Measurements from ENCODE around the gene STAT5B.
"Not testable (repeated sequence)": the region's sequence is repeated elsewhere in the genome, so short reads cannot be mapped to it uniquely, and the experiment has no call there.

DNA sequence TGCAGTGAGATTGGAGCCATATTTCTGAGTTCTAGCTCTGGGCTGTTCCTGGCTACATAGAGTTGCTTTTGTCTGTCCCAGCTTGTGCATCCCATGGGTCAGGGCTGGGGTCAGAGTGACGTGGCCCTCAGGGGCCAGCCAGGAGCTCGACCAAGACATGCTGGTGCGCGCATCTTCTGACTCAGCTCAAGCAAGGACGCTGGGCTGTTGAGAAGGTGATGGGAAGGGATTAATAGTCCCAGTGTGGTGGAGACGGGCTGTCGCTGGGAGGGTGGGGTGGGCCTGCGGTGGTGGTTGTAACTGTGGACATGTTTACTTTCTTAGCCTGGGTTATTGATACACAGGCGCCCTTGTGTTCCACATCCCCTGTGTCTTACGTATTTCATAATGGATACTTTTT, 21.6 kb upstream of the STAT5B start:
- TF ChIP-seq, protein P1, sequence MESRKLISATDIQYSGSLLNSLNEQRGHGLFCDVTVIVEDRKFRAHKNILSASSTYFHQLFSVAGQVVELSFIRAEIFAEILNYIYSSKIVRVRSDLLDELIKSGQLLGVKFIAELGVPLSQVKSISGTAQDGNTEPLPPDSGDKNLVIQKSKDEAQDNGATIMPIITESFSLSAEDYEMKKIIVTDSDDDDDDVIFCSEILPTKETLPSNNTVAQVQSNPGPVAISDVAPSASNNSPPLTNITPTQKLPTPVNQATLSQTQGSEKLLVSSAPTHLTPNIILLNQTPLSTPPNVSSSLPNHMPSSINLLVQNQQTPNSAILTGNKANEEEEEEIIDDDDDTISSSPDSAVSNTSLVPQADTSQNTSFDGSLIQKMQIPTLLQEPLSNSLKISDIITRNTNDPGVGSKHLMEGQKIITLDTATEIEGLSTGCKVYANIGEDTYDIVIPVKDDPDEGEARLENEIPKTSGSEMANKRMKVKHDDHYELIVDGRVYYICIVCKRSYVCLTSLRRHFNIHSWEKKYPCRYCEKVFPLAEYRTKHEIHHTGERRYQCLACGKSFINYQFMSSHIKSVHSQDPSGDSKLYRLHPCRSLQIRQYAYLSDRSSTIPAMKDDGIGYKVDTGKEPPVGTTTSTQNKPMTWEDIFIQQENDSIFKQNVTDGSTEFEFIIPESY (IDR thresholded peaks at IDR 0.05; ENCODE audit: extremely low read depth, insufficient replicate concordance, low read length), result not testable (repeated sequence)
- not testable (repeated sequence) for TF ChIP-seq POLR2A (IDR thresholded peaks at IDR 0.05; ENCODE audit: borderline replicate concordance, extremely low read depth, insufficient read depth, insufficient read length); ZFX (IDR thresholded peaks at IDR 0.05); EZH2 (IDR thresholded peaks at IDR 0.05); RAD21 (IDR thresholded peaks at IDR 0.05; ENCODE audit: low read depth); POLR2AphosphoS5 (IDR thresholded peaks at IDR 0.05; ENCODE audit: low read depth, low read length); CEBPB (IDR thresholded peaks at IDR 0.05; ENCODE audit: low read depth); SIN3A (IDR thresholded peaks at IDR 0.05; ENCODE audit: low read depth); EZH2phosphoT487 (IDR thresholded peaks at IDR 0.05; ENCODE audit: borderline replicate concordance); CBX3 (IDR thresholded peaks at IDR 0.05; ENCODE audit: low read depth)
- TF ChIP-seq, protein P2, sequence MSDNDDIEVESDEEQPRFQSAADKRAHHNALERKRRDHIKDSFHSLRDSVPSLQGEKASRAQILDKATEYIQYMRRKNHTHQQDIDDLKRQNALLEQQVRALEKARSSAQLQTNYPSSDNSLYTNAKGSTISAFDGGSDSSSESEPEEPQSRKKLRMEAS (IDR thresholded peaks at IDR 0.05), result not testable (repeated sequence)
- TF ChIP-seq, protein P3, sequence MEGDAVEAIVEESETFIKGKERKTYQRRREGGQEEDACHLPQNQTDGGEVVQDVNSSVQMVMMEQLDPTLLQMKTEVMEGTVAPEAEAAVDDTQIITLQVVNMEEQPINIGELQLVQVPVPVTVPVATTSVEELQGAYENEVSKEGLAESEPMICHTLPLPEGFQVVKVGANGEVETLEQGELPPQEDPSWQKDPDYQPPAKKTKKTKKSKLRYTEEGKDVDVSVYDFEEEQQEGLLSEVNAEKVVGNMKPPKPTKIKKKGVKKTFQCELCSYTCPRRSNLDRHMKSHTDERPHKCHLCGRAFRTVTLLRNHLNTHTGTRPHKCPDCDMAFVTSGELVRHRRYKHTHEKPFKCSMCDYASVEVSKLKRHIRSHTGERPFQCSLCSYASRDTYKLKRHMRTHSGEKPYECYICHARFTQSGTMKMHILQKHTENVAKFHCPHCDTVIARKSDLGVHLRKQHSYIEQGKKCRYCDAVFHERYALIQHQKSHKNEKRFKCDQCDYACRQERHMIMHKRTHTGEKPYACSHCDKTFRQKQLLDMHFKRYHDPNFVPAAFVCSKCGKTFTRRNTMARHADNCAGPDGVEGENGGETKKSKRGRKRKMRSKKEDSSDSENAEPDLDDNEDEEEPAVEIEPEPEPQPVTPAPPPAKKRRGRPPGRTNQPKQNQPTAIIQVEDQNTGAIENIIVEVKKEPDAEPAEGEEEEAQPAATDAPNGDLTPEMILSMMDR (IDR thresholded peaks at IDR 0.05 in 2 of 3, conservative IDR thresholded peaks at IDR 0.05 in 1 of 3; ENCODE audit: borderline replicate concordance in 1 of 3, insufficient read depth in 1 of 3, low read depth in 2 of 3, low read length in 2 of 3), result not testable (repeated sequence)
- TF ChIP-seq, protein P4, sequence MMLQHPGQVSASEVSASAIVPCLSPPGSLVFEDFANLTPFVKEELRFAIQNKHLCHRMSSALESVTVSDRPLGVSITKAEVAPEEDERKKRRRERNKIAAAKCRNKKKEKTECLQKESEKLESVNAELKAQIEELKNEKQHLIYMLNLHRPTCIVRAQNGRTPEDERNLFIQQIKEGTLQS (IDR thresholded peaks at IDR 0.05), result not testable (repeated sequence)

Measured in HCT116 (cell line).